Measurements from ENCODE around the gene DST. TPM values are rescaled to one million over a fixed set of nuclear protein-coding genes. Genes with fewer than 3 reads are reported as not detected.

DST gene
- total and polyA plus RNA-seq, 2 of the 8 experiments (the other 6 are each of a cell fraction or from before 2014, with no cell fraction given) = 49.4 to 116 TPM

DNA sequence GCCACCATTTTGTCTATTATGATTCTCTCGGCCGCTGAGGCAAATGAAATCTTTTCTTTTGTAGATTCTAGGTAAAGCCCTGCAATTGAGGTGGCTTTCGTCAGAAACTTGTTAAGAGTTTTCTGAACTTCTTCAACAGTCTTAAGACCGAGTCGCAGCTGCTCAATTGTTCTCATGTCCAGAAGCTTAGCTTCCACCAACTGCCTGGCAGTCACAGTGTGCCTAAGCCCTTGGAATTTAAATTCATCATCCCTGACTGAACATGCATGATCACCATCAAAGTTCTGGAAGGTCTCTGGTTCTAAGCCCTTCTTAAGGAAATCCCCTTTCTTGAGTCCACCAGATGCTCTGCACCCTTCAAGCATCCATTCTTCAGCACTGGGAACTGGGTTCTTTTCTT lies 25.7 kb downstream of the DST start (continued):
- TF ChIP-seq, protein P1, sequence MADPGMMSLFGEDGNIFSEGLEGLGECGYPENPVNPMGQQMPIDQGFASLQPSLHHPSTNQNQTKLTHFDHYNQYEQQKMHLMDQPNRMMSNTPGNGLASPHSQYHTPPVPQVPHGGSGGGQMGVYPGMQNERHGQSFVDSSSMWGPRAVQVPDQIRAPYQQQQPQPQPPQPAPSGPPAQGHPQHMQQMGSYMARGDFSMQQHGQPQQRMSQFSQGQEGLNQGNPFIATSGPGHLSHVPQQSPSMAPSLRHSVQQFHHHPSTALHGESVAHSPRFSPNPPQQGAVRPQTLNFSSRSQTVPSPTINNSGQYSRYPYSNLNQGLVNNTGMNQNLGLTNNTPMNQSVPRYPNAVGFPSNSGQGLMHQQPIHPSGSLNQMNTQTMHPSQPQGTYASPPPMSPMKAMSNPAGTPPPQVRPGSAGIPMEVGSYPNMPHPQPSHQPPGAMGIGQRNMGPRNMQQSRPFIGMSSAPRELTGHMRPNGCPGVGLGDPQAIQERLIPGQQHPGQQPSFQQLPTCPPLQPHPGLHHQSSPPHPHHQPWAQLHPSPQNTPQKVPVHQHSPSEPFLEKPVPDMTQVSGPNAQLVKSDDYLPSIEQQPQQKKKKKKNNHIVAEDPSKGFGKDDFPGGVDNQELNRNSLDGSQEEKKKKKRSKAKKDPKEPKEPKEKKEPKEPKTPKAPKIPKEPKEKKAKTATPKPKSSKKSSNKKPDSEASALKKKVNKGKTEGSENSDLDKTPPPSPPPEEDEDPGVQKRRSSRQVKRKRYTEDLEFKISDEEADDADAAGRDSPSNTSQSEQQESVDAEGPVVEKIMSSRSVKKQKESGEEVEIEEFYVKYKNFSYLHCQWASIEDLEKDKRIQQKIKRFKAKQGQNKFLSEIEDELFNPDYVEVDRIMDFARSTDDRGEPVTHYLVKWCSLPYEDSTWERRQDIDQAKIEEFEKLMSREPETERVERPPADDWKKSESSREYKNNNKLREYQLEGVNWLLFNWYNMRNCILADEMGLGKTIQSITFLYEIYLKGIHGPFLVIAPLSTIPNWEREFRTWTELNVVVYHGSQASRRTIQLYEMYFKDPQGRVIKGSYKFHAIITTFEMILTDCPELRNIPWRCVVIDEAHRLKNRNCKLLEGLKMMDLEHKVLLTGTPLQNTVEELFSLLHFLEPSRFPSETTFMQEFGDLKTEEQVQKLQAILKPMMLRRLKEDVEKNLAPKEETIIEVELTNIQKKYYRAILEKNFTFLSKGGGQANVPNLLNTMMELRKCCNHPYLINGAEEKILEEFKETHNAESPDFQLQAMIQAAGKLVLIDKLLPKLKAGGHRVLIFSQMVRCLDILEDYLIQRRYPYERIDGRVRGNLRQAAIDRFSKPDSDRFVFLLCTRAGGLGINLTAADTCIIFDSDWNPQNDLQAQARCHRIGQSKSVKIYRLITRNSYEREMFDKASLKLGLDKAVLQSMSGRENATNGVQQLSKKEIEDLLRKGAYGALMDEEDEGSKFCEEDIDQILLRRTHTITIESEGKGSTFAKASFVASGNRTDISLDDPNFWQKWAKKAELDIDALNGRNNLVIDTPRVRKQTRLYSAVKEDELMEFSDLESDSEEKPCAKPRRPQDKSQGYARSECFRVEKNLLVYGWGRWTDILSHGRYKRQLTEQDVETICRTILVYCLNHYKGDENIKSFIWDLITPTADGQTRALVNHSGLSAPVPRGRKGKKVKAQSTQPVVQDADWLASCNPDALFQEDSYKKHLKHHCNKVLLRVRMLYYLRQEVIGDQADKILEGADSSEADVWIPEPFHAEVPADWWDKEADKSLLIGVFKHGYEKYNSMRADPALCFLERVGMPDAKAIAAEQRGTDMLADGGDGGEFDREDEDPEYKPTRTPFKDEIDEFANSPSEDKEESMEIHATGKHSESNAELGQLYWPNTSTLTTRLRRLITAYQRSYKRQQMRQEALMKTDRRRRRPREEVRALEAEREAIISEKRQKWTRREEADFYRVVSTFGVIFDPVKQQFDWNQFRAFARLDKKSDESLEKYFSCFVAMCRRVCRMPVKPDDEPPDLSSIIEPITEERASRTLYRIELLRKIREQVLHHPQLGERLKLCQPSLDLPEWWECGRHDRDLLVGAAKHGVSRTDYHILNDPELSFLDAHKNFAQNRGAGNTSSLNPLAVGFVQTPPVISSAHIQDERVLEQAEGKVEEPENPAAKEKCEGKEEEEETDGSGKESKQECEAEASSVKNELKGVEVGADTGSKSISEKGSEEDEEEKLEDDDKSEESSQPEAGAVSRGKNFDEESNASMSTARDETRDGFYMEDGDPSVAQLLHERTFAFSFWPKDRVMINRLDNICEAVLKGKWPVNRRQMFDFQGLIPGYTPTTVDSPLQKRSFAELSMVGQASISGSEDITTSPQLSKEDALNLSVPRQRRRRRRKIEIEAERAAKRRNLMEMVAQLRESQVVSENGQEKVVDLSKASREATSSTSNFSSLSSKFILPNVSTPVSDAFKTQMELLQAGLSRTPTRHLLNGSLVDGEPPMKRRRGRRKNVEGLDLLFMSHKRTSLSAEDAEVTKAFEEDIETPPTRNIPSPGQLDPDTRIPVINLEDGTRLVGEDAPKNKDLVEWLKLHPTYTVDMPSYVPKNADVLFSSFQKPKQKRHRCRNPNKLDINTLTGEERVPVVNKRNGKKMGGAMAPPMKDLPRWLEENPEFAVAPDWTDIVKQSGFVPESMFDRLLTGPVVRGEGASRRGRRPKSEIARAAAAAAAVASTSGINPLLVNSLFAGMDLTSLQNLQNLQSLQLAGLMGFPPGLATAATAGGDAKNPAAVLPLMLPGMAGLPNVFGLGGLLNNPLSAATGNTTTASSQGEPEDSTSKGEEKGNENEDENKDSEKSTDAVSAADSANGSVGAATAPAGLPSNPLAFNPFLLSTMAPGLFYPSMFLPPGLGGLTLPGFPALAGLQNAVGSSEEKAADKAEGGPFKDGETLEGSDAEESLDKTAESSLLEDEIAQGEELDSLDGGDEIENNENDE (IDR thresholded peaks at IDR 0.05; ENCODE audit: insufficient replicate concordance, low read length) = no peak
- no peak for TF ChIP-seq RBBP5 (IDR thresholded peaks at IDR 0.05; ENCODE audit: borderline replicate concordance, low read depth, low read length)
- no peak for TF ChIP-seq HDAC6 (IDR thresholded peaks at IDR 0.05; ENCODE audit: low read depth, low read length)
- no peak for TF ChIP-seq GABPA (IDR thresholded peaks at IDR 0.05; ENCODE audit: borderline replicate concordance, insufficient read depth, low read length)
- no peak for TF ChIP-seq SAP30 (IDR thresholded peaks at IDR 0.05; ENCODE audit: insufficient read depth, insufficient replicate concordance, low read length)
- TF ChIP-seq CBX5 (IDR thresholded peaks at IDR 0.05; ENCODE audit: low read depth, low read length) = no peak
- TF ChIP-seq SIX5 (IDR thresholded peaks at IDR 0.05; ENCODE audit: low read depth, low read length) = no peak
